Measurements from ENCODE around the gene C16orf87. TPM values are rescaled to one million over a fixed set of nuclear protein-coding genes. Genes with fewer than 3 reads are reported as not detected.

The C16orf87 gene
- polyA plus RNA-seq, 3 donors = 6.1 to 9.7 (median 7.6) TPM

GRCh38 chr16:46817961-46818360 lies 13.0 kb downstream of the C16orf87 start:
- WGBS (ENCODE audit: insufficient coverage) = no CpG with 5 or more reads among the region's 2 CpGs
- H3K79me2 ChIP-seq (ENCODE audit: insufficient read depth, low read length) = peaks cover 87% of the 10 kb centered on the region
- H3K36me3 ChIP-seq (replicated peaks in 1 of 2; ENCODE audit: control insufficient read depth in 1 of 2, insufficient read depth in 2 of 2, low read length in 2 of 2) = peaks cover 0 to 8% of the 10 kb centered on the region in 2 donors
- H4K20me1 ChIP-seq (ENCODE audit: insufficient read depth, low read length) = peaks cover 56% of the 10 kb centered on the region
- H3K9me3 ChIP-seq (replicated peaks in 1 of 2; ENCODE audit: control insufficient read depth in 1 of 2, insufficient read depth in 1 of 2, low read length in 2 of 2) = no peaks in the 10 kb centered on the region
- no peak for TF ChIP-seq CTCF (IDR thresholded peaks at IDR 0.05)
- H3K4me3 ChIP-seq (replicated peaks in 1 of 3; ENCODE audit: low read depth in 2 of 3, low read length in 3 of 3) = no peak overlapping the region
- H3K27ac Mint-ChIP-seq = no peak overlapping the region
- no peaks in the 10 kb centered on the region for H3K27me3 ChIP-seq (ENCODE audit: control insufficient read depth in 2 of 2, insufficient read depth in 2 of 2, low read length in 2 of 2)
- peaks cover 18% of the 10 kb centered on the region for H3K4me1 Mint-ChIP-seq
- H3K4me2 ChIP-seq (replicated peaks; ENCODE audit: extremely low read depth, low read length, poor library complexity, severe bottlenecking) = no peak overlapping the region
- peaks cover 5 to 13% of the 10 kb centered on the region in 2 donors for H3K4me1 ChIP-seq (ENCODE audit: control insufficient read depth in 1 of 2, insufficient read depth in 2 of 2, low read length in 2 of 2)
- intact Hi-C loops (cut with micrococcal nuclease) = no loop called here
- no peak for DNase-seq
- H3K9me3 Mint-ChIP-seq = peaks cover 0 to 4% (median 0%) of the 10 kb centered on the region in 7 donors
- H3K36me3 Mint-ChIP-seq = peaks cover 10 to 22% of the 10 kb centered on the region in 2 donors
- H3K9ac ChIP-seq (ENCODE audit: insufficient read depth, low read length, poor library complexity, severe bottlenecking) = no peak overlapping the region
- no peak overlapping the region for H3K27ac ChIP-seq (ENCODE audit: low read depth in 1 of 2, low read length in 2 of 2)
- H2AFZ ChIP-seq (ENCODE audit: insufficient read depth, low read depth, low read length, poor library complexity, severe bottlenecking) = no peak overlapping the region
- no peaks in the 10 kb centered on the region for H3K27me3 Mint-ChIP-seq (ENCODE audit: low read depth in 3 of 3)
- H3K4me3 Mint-ChIP-seq = no peak overlapping the region

DNA sequence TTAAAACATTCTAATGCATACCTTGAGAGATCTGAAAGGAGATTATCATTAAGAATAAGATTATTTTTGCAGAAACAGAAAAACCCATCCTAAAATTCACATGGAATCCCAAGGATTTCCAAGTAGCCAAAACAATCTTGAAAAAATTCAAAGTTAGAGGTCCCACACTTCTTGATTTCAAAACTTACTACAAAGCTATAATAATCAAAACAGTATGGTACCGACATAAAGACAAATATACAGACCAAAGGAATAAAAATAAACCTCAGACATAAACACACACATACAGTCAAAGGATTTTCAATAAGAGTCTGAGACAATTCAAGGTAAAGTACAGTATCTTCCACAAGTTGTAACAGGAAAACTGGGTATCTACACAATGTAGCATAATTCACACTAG lies 16.2 kb downstream of the C16orf87 start:
- peaks cover 0 to 8% of the 10 kb centered on the region in 2 donors for H3K36me3 ChIP-seq (replicated peaks in 1 of 2; ENCODE audit: control insufficient read depth in 1 of 2, insufficient read depth in 2 of 2, low read length in 2 of 2)
- peaks cover 4 to 5% of the 10 kb centered on the region in 2 donors for H3K4me1 ChIP-seq (ENCODE audit: control insufficient read depth in 1 of 2, insufficient read depth in 2 of 2, low read length in 2 of 2)
- no peak for TF ChIP-seq CTCF (IDR thresholded peaks at IDR 0.05)
- peaks cover 22% of the 10 kb centered on the region for H3K4me1 Mint-ChIP-seq
- H3K27me3 Mint-ChIP-seq (ENCODE audit: low read depth in 3 of 3) = no peaks in the 10 kb centered on the region
- intact Hi-C loops (cut with micrococcal nuclease) = no loop called here
- no peak overlapping the region for H3K4me3 ChIP-seq (replicated peaks in 1 of 3; ENCODE audit: low read depth in 2 of 3, low read length in 3 of 3)
- no peak overlapping the region for H3K27ac ChIP-seq (ENCODE audit: low read depth in 1 of 2, low read length in 2 of 2)
- H3K27me3 ChIP-seq (ENCODE audit: control insufficient read depth in 2 of 2, insufficient read depth in 2 of 2, low read length in 2 of 2) = no peaks in the 10 kb centered on the region
- no peak overlapping the region for H3K4me2 ChIP-seq (replicated peaks; ENCODE audit: extremely low read depth, low read length, poor library complexity, severe bottlenecking)
- peaks cover 51% of the 10 kb centered on the region for H4K20me1 ChIP-seq (ENCODE audit: insufficient read depth, low read length)
- no peak overlapping the region for H3K27ac Mint-ChIP-seq
- H2AFZ ChIP-seq (ENCODE audit: insufficient read depth, low read depth, low read length, poor library complexity, severe bottlenecking) = no peak overlapping the region
- H3K36me3 Mint-ChIP-seq = peaks cover 11 to 22% of the 10 kb centered on the region in 2 donors
- no peaks in the 10 kb centered on the region for H3K9me3 ChIP-seq (replicated peaks in 1 of 2; ENCODE audit: control insufficient read depth in 1 of 2, insufficient read depth in 1 of 2, low read length in 2 of 2)
- H3K9ac ChIP-seq (ENCODE audit: insufficient read depth, low read length, poor library complexity, severe bottlenecking) = no peak overlapping the region
- H3K4me3 Mint-ChIP-seq = no peak overlapping the region
- no peak for DNase-seq
- whole genome bisulfite sequencing (ENCODE audit: insufficient coverage) = no CpG with 5 or more reads among the region's 1 CpG
- peaks cover 0 to 4% (median 0%) of the 10 kb centered on the region in 7 donors for H3K9me3 Mint-ChIP-seq
- H3K79me2 ChIP-seq (ENCODE audit: insufficient read depth, low read length) = peaks cover 87% of the 10 kb centered on the region
